GM21381 (cell line): Measurements from ENCODE around the gene SERPINB4.
A peak's percentile ranks its signal among the peaks of the same experiment; 100 is the strongest.

ENCODE experiments used
- ATAC-seq: cut with Tn5 transposase; IDR thresholded peaks from one replicate; pipeline ENCODE4 v1.9.1; 2021; ENCODE audit warnings: mild to moderate bottlenecking, moderate library complexity; ENCODE audit not compliant: unreplicated experiment

The SERPINB4 gene

DNA sequence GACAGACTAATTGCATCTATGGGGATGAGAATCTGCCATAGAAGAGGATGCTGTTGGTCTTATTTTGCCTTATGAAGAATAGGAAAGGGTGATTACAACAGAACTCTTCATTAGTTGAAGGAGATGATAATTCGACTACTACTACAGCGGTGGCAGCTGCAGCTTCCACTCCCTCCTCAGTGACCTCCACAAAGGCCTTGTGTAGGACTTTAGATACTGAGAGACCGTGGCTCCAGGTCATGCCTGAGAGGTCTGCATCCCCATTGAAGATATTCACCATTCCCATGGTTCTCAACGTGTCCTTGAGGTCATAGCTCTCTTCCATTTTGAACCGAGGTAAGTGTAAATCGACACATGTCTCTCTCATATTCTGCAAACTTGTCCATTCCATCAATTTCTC is 6.4 kb downstream of the SERPINB4 start:
- ATAC-seq = no peak

DNA sequence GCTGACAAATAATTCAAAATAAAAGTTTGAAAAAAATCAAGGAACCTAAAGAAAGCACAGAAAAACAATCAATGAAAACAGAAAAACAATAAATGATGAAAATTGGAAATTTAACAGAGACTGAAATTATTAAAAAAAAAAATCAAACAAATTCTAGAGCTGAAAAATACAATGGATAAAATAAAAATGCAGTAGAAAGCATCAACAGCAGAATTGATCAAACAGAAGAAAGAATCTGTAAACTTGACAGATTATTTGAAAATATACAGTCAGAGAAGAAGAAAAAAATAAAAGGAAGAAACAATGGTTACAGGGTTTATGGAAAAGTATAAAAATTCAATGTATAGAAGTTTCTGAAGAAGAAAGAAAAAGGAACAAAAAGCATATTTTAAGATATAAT is 16.2 kb downstream of the SERPINB4 start:
- no peak for ATAC-seq

DNA sequence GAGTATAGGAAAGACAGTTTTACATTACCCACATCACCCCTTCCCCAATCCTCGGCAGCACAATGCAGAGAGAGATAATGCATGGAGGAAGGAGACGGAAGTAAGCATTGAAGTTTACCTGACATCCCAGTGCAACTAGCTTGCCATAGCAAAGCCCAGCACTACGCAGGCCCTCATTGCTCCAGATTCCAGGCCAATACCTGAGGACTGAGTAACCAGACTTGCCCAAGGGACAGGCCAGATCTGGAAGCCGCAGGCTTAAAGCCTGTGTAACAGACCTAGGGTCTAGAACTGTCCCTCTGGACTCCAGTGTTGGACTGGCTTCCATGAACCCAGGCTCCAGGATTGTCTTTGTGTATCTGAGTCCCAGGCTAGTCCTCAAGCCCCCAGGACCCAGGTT is 17.6 kb downstream of the SERPINB4 start:
- no peak for ATAC-seq

DNA sequence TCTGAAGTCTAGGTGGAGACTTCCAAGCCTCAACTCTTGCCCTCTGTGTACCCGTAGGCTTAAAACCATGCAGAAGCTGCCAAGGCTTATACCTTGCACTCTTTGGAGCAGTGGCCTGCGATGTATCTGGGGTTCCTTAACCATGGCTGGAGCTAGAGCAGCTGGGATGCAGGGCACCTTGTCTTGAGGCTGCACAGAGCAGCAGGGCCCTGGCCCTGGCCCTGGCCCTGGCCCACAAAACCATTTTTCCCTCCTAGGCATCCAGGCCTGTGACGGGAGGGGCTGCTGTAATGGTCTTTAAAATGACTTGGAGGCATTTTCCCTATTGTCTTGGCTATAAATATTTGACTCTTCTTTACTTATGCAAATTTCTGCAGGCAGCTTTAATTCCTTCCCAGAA is 19.2 kb downstream of the SERPINB4 start:
- ATAC-seq = no peak

DNA sequence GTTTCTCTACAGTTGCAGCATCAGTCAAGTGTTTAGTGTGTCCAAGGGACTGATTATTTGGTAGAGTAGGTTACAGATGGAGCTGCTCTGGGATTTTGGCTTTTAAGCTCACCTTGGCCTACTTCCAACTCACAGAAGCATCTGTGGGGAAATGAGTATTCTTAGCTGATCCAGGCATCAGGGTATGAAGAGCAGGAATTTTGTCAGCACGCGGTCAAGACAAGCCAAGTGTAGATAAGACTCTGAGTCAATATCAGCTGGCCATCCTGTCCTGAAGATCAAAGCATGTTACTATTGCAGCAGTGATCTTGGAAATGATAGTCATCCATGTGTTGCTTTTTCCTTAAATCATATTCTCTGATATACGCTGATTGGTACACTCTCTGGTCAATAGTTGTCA is 24.4 kb downstream of the SERPINB4 start:
- ATAC-seq = no peak

DNA sequence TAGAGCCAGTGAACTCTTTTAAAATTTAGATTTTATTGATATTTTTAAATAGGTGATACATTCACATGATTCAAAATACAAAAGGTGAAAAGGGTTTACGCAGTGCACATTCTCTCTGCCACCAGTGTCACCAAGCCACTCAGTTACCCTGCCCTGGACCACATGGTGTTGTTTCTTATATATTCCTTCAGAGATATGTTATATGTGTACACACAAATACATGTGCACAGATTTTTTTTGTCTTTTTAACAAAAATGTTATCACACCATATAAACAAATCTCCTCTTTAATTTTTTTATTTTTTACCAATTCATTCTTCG is 26.2 kb downstream of the SERPINB4 start:
- ATAC-seq = no peak

DNA sequence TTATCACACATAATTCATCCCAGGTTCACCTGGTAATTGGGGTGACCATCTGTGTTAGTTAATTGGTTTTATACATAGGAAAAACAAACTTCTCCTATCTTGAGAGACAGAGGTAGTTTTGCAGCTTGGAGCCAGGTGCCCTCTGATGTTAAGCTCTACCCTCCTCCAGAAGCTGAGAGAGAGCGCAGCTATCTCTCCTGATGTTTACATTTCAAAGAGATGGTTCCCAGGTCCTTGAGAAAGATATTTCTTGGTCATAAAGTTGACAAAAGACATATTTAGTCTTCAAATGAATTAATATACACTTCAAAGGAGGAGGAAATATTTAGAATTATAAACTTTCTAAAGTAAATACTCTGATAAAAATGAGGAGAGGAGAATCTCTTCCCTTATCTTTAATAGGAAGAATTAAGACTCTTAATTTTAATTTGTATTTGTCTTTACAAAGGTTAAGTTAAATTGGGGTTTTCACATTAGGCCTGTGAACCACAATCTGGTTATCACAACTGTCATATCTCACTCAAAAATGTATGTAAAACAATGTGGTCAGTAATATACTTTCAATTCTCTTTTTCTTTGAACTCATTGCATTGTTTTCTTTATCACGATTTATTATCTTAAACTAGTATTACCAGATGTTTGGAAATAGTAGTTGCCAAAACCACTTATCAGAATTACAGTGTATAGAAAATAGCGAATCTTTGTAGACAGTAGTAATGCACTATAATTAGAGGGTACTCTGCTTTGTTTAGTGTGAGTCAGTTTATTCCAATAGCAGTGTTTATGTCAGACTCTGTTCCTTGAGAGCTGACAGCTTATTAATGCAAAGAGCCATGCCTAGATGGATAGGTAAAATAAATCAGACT is 26.8 kb downstream of the SERPINB4 start:
- peak; percentile 89 for ATAC-seq

DNA sequence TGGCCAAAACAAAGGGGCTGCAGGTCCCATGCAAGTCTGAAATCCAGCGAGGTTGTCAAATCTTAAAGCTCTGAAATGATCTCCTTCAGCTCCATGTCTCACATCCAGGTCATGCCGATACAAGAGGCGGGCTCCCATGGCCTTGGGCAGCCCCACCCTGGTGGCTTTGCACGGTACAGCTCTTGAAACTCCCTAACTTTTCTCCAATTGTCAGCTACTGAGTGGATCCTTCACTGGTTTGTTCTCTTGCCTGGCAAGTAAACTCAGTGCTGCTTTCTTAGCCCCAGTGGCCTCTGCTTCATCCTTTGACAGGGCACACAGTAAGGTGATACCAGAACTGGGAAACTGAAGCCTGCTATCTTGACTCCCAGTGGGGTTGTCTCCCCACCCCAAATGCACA is 30.6 kb downstream of the SERPINB4 start:
- no peak for ATAC-seq

DNA sequence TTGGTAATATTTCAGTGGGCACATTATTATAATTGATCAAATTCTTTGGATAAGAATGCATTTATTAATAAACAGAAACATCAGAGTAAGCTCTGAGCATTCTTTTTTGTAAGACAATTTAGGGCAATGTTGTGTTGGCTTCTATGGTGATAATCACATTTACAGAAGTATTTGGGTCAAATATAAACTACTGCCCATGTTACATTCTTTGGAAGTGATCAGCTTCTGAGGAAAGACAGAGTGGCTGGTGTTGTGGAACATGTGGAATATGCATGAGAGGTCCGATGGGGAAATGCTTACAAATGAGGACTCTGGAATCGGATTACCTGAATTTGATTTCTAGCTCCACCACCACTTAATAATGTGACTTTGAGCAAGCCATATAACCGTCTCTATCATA is 37.5 kb downstream of the SERPINB4 start:
- ATAC-seq = no peak

DNA sequence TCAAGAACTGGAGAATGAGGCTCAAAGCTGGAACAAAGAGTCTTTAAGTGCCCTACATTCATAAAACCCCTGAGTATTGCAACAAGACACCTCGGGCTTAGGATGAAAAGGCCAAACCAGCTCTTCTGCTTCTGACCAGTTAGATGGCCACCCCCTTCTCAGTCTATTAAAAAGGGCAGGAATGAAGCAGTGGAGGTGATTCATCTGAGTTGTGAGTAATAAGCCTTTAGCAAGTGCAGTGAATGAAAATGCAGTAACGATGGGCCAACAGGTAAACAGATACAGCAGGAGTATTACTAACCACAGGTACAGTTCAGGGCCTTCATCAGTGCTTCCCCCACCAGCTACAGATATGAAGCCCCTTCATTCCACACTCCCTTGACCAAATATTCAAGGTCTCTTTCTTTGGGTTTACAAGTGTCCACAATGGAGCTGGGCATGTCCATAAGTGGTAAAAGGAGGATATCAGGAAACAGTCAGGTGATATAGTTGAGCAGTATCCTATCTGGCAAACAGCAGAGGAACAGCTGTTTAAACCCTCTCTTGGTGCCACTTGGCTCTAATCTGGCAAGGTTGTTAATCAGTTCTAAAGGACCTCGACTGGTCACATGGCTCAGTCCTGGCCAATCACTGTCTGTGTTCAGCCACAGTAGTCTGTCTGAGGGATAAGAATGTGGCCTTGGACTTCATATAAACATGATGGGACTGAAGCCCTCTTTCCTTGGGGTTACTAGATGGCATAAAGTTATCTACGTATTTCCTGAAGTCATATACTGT is 39.1 kb downstream of the SERPINB4 start:
- no peak for ATAC-seq

DNA sequence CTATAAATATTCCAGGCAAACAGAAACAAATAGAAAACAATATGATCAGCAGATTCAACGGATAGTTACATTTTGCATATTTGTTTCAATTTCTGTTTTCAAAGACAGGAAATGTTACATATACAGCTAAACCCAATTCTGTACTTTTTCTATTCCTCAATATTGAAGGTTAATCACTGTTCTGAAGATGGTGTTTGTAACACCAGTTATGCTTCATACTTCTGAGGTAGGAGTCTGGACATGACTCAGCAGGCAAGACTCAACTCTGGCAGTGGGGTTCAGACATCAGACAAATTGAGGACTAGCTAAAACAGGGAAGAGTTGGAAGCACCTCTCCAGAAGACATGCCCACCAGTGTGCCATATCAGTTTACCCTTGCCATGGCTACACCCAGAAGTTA is 40.3 kb downstream of the SERPINB4 start:
- ATAC-seq = peak; percentile 95

DNA sequence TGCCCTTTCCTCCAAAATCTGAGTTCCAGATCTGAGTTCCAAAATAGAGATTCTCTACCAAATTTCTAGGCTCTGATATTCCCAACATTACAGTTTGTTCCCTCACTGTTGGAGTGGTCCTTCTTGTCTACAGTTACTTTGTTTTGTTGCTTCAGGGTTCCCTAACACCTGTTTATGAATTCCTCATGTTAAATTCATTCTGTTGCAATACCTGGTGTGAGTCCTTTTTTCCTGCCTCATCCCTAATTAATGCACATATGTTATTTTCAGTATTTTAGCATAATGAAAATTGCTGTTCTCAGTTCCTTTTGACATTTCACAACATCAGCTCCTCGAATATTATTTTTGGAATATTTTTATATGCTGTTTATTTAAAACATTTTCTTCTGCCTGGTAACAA is 40.7 kb downstream of the SERPINB4 start:
- no peak for ATAC-seq

DNA sequence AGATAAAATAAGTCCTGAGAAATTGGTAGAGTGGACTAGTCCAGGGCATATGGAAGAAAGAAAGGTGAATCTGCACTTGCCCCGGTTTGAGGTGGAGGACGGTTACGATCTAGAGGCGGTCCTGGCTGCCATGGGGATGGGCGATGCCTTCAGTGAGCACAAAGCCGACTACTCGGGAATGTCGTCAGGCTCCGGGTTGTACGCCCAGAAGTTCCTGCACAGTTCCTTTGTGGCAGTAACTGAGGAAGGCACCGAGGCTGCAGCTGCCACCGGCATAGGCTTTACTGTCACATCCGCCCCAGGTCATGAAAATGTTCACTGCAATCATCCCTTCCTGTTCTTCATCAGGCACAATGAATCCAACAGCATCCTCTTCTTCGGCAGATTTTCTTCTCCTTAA is 47.1 kb downstream of the SERPINB4 start:
- ATAC-seq = no peak

DNA sequence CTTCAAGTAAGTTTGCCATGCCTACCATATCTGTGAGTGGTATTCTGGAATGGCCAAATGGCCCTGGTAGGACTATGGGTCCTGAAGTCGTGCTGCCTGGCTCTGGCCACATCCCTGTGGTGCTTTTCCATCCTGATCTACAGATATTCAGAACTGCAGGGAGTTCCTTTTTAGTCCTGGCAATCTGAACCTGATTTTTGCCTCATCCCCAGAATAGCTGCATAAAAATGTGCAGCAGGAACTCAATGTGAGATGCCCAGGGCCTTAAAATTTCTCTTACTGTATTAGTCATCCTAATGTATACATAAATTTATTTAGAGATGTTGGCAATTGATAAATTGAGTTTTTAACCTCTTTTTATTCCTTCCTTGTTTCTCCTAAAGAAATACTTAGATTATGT is 51.6 kb downstream of the SERPINB4 start:
- ATAC-seq = no peak

DNA sequence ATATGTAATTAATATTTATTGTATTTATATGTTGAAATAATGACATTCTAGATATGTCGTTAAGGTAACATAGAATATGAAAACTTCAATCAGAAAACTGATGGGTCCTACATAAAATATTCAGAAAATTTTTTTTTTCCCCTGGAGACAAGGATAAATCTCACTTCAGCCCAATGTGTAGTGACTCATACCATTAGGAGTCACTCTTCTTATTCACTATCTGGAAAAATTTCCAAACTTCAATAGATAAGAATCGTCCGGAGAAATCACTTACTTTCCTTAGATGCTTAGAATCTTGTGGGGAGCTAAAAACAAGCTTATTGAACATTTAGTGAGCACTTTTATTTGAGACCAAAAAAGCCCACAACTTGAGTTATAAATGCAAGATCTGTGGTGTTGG is 52.3 kb downstream of the SERPINB4 start:
- no peak for ATAC-seq

DNA sequence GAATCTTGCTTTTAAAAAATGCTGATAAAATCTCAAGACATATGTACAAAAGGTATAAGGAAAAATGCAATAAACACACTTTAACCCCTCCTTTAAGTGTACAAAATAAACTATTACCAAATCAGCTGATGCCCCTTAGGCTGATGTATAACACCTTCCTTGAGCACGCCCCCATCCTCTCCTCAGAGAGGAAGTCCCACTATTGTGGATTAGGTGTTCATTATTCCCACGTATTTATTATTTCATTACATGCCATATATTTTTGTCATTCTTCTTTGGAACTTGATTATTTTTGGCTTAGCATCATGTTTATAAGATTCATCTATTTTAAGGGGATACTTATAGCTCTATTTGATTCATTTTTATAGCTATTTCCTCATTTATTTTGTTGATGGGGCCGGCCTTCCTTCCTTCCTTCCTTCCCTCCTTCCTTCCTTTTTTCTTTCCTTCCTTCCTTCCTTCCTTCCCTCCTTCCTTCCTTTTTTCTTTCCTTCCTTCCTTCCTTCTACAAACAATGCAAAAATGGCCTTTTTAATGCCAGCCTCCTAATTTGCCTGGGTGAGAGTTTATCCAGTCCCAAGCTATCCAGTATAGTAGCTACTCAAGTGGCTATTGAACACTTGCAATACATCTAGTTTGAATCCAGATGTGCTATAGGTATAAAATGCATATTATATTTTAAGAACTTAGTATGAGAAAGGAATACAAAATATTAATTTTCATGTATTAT is 52.9 kb downstream of the SERPINB4 start:
- ATAC-seq = no peak

DNA sequence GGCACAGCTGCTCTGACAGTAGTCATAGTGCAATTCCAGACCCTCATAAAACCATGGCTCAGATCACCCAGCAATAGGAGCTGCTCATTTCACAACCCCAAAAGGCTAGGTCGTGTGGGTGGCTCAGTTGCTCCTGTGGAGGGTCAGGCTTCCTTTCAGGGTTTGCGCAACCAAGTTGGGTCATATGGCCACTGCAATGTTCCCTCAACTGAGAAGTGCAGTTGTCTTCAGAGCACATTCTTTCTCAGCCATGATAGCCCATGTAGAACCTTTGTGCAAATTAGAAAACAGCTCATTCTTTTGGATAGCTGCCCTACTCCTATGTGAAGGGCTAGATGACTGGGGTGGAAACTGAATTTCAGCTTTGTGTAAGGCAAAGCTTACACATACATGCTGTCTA is 53.7 kb downstream of the SERPINB4 start:
- no peak for ATAC-seq

DNA sequence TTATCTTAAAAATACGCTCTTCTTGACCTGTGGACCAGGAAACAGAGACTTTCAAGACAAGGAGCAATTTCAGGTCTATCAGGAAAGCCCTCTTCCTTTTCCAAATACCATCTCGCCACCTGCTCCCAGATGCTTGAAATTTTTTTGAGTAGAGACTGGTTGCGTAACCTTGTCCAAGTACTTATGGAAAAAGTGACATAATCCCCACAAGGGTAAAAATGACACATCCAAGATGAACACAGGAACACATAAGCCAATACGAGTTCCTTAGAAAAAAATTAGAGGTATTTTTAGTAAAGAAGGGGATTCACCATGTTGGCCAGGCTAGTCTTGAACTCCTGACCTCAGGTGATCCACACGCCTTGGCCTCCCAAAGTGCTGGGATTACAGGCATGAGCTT is 55.1 kb downstream of the SERPINB4 start:
- ATAC-seq = no peak
